Right lobe of liver (tissue), 4 donors: ENCODE measurements around the gene MOCOS.

Experiments used
- POLR2A ChIP-seq: fragments of 450-650 bp; IDR thresholded peaks from one replicate; pipeline ENCODE4 v1.6.1; 2017; ENCODE audit warnings: antibody characterized with exemption, mild to moderate bottlenecking
- TF ChIP-seq, protein P1 (sequence below), 4 donors: fragments of 200-600 bp in 3 of 4; fragments of 450-650 bp in 1 of 4; IDR thresholded peaks; one replicate each; pipeline versions ENCODE4 v1.5.1 to v1.8.0; 2016 to 2022; ENCODE audit warnings: antibody characterized with exemption in 4 of 4, mild to moderate bottlenecking in 2 of 4
- donor health status: DM: no; HTN: no; CAD: no.
- donor health status: DM: no; HTN: no; CAD: no.
- donor health status: DM: no; HTN: yes; CAD: no.

DNA sequence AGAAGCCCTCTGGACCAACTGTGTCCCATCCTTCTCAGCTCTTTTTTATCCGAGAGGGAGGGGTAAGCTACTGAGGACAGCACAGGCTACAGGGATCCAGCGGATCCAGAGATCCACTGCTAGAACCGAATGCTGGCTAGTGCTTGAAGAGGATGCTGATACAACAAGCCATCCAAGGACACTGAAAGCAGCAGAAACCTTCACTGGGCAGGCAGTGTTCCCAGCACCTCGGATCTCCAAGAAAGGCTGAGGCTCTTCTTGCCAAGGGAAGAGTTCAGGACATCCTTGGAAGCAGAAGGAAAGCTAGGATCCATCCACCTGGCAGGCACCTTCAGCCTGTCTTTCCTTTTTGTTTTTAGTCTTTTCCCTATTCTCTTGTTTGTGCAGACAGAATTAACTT lies 97.0 kb downstream of the MOCOS start:
- TF ChIP-seq POLR2A = no peak
- TF ChIP-seq, protein P1, sequence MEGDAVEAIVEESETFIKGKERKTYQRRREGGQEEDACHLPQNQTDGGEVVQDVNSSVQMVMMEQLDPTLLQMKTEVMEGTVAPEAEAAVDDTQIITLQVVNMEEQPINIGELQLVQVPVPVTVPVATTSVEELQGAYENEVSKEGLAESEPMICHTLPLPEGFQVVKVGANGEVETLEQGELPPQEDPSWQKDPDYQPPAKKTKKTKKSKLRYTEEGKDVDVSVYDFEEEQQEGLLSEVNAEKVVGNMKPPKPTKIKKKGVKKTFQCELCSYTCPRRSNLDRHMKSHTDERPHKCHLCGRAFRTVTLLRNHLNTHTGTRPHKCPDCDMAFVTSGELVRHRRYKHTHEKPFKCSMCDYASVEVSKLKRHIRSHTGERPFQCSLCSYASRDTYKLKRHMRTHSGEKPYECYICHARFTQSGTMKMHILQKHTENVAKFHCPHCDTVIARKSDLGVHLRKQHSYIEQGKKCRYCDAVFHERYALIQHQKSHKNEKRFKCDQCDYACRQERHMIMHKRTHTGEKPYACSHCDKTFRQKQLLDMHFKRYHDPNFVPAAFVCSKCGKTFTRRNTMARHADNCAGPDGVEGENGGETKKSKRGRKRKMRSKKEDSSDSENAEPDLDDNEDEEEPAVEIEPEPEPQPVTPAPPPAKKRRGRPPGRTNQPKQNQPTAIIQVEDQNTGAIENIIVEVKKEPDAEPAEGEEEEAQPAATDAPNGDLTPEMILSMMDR (IDR thresholded peaks at IDR 0.05) = no peak
